Lung (tissue), 12 donors: ENCODE results near the gene CWC27. TPM values are rescaled to one million over a fixed set of nuclear protein-coding genes. Genes with fewer than 3 reads are reported as not detected.

Experiments used
- ATAC-seq: fragments of 200-7000 bp; cut with Tn5 transposase; one replicate; pipeline ENCODE4 v1.9.1; 2020; ENCODE audit warnings: moderate number of reproducible peaks; ENCODE audit not compliant: insufficient read depth, low FRiP score
- DNase-seq, 3 donors: peaks; one replicate each; pipeline ENCODE4 v3.0.0-alpha.2; 2013 to 2017
- H3K27ac ChIP-seq, 2 donors: one replicate each; pipeline ENCODE4 v1.5.1; 2013; ENCODE audit warnings: mild to moderate bottlenecking in 2 of 2, moderate library complexity in 2 of 2, control low read depth in 1 of 2, inconsistent platforms in 1 of 2, low read depth in 1 of 2, low read length in 1 of 2
- H3K27me3 ChIP-seq, 3 donors: one replicate each; pipeline ENCODE4 v1.5.1; 2013; ENCODE audit warnings: low read length in 2 of 3; ENCODE audit not compliant: control insufficient read depth in 3 of 3, insufficient read depth in 3 of 3
- H3K36me3 ChIP-seq, 4 donors: one replicate each; pipeline ENCODE4 v1.5.1; 2013; ENCODE audit warnings: low read length in 4 of 4, mild to moderate bottlenecking in 1 of 4, moderate library complexity in 1 of 4; ENCODE audit not compliant: control insufficient read depth in 4 of 4, insufficient read depth in 4 of 4
- H3K4me1 ChIP-seq, 5 donors: one replicate each; pipeline ENCODE4 v1.5.1; 2013; ENCODE audit warnings: low read length in 5 of 5, mild to moderate bottlenecking in 2 of 5, moderate library complexity in 1 of 5; ENCODE audit not compliant: control insufficient read depth in 5 of 5, insufficient read depth in 5 of 5
- H3K4me3 ChIP-seq: one replicate; pipeline ENCODE4 v1.5.1; 2013; ENCODE audit warnings: mild to moderate bottlenecking, control low read depth, moderate library complexity
- H3K9ac ChIP-seq, 2 donors: one replicate each; pipeline ENCODE4 v1.5.1; 2013; ENCODE audit warnings: low read length in 2 of 2, control low read depth in 1 of 2; ENCODE audit not compliant: insufficient read depth in 1 of 2
- H3K9me3 ChIP-seq, 4 donors: one replicate each; pipeline ENCODE4 v1.5.1; 2013; ENCODE audit warnings: low read length in 3 of 4, mild to moderate bottlenecking in 1 of 4, moderate library complexity in 1 of 4; ENCODE audit not compliant: control insufficient read depth in 4 of 4, insufficient read depth in 3 of 4
- CTCF ChIP-seq: IDR thresholded peaks from 2 replicates; pipeline ENCODE4 v1.5.1; 2012; ENCODE audit warnings: mild to moderate bottlenecking; ENCODE audit errors: control extremely low read depth, extremely low read depth
- WGBS, 2 donors: extraction: QIAGEN DNeasy Blood & Tissue Kit; methylation state at CpG; one replicate each; pipeline ENCODE4 v1.1.7; 2013; 5-methylcytosine and 5-hydroxymethylcytosine counted together
- polyA plus RNA-seq, 2 donors: library from polyadenylated mRNA; stranded (reverse); fragments of 200-250 nt; gene quantifications; one replicate each; pipeline ENCODE4 v1.2.1, GENCODE V29; 2013
- total RNA-seq, 2 donors: library from RNA; depleted of rRNA in 1 of 2; stranded (reverse); fragments of >200 nt in 1 of 2; gene quantifications; one replicate each; pipeline ENCODE4 v1.2.1, GENCODE V29; 2014 to 2021
- donor health status: control.
- donor health status: control.
- donor health status: Bipolar disorder and iron deficiency.
- donor health status: healthy.
- donor health status: DM: yes; HTN: yes; CAD: no.

Gene CWC27
- total and polyA plus RNA-seq, 4 donors = 12.0 to 21.2 (median 16.7) TPM

- peaks cover 0 to 3% (median 0%) of the 10 kb centered on the region in 4 donors for H3K9me3 ChIP-seq
- WGBS, 2 donors = 76 to 82% methylated on average over 1 of the region's 1 CpG
- no peaks in the 10 kb centered on the region for H3K27me3 ChIP-seq
- no peak overlapping the region for H3K4me3 ChIP-seq
- ATAC-seq (no peak), DNase-seq (no peak)
- H3K27ac ChIP-seq = no peak overlapping the region
- no peak for TF ChIP-seq CTCF
- peaks cover 0 to 5% (median 3%) of the 10 kb centered on the region in 4 donors for H3K36me3 ChIP-seq
- H3K4me1 ChIP-seq = peaks cover 0 to 10% (median 0%) of the 10 kb centered on the region in 5 donors
- H3K9ac ChIP-seq = no peak overlapping the region
Measured at GRCh38 chr5:64838376-64838775, 69.6 kb downstream of the CWC27 start.

GRCh38 chr5:64838803-64839202, 70.1 kb downstream of the CWC27 start:
- Histone ChIP-seq H3K4me3 (no peak overlapping the region), H3K27ac (no peak overlapping the region), H3K4me1 (peaks cover 0 to 10% (median 0%) of the 10 kb centered on the region in 5 donors), H3K36me3 (peaks cover 1 to 5% (median 3%) of the 10 kb centered on the region in 4 donors), H3K9ac (no peak overlapping the region), H3K9me3 (peaks cover 0 to 3% (median 0%) of the 10 kb centered on the region in 4 donors), H3K27me3 (no peaks in the 10 kb centered on the region)
- ATAC-seq = no peak
- TF ChIP-seq CTCF = no peak
- no peak for DNase-seq

- H3K9ac ChIP-seq = no peak overlapping the region
- ATAC-seq (no peak), DNase-seq (no peak)
- no peak for TF ChIP-seq CTCF
- H3K9me3 ChIP-seq = peaks cover 0 to 6% (median 0%) of the 10 kb centered on the region in 4 donors
- no peak overlapping the region for H3K4me3 ChIP-seq
- WGBS, 2 donors = 94 to 100% methylated on average over 1 of the region's 1 CpG
- H3K4me1 ChIP-seq = peaks cover 0 to 6% (median 0%) of the 10 kb centered on the region in 5 donors
- H3K36me3 ChIP-seq = peaks cover 4 to 10% (median 5%) of the 10 kb centered on the region in 4 donors
- H3K27ac ChIP-seq = no peak overlapping the region
- H3K27me3 ChIP-seq = no peaks in the 10 kb centered on the region
Measured at GRCh38 chr5:64839936-64840335, 71.2 kb downstream of the CWC27 start.

- ATAC-seq (no peak), DNase-seq (no peak)
- no peak overlapping the region for H3K27ac ChIP-seq
- WGBS, 2 donors = 100% methylated on average over 1 of the region's 1 CpG
- no peak overlapping the region for H3K9ac ChIP-seq
- no peak for TF ChIP-seq CTCF
- H3K4me1 ChIP-seq = peaks cover 0 to 6% (median 0%) of the 10 kb centered on the region in 5 donors
- peaks cover 4 to 12% (median 6%) of the 10 kb centered on the region in 4 donors for H3K36me3 ChIP-seq
- H3K4me3 ChIP-seq = no peak overlapping the region
- peaks cover 0 to 7% (median 6%) of the 10 kb centered on the region in 4 donors for H3K9me3 ChIP-seq
- H3K27me3 ChIP-seq = no peaks in the 10 kb centered on the region
Measured at GRCh38 chr5:64840958-64841357, 72.2 kb downstream of the CWC27 start.
